ENCODE measurements around the gene POLR3C.

The POLR3C gene

DNA sequence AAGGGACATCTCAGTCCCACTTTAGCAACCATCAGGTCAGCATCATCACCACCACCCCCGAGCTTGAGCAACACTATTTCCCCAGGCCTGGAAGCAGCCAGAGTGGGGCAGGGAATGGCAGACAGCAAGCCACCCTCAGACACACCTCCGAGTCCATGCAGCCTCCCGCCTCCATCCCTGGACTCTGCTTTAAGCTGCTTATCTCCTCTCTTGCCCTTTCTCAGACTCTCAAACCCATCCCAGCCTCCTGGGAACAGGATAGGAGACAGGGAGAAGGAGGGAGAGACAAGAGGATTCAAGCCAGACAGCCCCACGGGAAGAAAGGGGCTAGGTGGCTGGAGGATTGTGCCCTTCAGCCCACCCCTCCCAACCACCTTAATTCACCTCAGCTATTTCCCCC is 33.2 kb downstream of the POLR3C start:
- TF ChIP-seq, protein P1, sequence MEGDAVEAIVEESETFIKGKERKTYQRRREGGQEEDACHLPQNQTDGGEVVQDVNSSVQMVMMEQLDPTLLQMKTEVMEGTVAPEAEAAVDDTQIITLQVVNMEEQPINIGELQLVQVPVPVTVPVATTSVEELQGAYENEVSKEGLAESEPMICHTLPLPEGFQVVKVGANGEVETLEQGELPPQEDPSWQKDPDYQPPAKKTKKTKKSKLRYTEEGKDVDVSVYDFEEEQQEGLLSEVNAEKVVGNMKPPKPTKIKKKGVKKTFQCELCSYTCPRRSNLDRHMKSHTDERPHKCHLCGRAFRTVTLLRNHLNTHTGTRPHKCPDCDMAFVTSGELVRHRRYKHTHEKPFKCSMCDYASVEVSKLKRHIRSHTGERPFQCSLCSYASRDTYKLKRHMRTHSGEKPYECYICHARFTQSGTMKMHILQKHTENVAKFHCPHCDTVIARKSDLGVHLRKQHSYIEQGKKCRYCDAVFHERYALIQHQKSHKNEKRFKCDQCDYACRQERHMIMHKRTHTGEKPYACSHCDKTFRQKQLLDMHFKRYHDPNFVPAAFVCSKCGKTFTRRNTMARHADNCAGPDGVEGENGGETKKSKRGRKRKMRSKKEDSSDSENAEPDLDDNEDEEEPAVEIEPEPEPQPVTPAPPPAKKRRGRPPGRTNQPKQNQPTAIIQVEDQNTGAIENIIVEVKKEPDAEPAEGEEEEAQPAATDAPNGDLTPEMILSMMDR (IDR thresholded peaks at IDR 0.05) = no peak

DNA sequence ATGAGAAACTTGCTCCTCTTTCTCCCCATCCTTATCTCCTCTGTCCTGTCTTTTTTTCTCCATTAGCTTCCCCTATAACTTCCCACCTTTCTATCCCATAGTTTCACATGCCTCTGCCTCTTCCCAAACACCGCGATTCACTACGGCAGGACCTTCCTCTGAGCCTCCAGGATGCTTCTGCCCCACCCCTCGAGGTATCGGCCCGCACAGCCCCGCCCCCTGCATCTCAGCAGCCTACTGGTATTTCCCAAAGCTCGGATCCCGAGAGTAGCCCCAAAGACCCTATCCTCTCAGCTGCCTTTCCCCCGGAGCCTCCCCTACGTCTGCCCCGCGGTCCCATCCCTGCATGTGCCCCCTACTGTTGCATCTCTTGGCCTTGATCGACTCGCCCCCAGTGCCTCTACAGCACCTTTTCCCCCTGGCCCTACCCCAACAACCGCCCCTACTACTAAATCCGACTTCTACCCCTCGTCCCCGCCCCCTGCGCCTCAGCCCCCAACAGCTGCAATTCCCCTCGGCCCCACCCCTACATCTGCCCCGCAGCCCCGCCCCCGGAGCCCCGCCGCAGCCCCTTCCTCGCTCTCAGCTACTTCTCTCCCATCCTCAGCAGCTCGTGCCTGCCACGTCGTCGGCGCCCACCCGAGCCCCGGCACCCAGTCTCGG is 34.4 kb downstream of the POLR3C start:
- TF ChIP-seq, protein P1 (IDR thresholded peaks at IDR 0.05) = no peak

DNA sequence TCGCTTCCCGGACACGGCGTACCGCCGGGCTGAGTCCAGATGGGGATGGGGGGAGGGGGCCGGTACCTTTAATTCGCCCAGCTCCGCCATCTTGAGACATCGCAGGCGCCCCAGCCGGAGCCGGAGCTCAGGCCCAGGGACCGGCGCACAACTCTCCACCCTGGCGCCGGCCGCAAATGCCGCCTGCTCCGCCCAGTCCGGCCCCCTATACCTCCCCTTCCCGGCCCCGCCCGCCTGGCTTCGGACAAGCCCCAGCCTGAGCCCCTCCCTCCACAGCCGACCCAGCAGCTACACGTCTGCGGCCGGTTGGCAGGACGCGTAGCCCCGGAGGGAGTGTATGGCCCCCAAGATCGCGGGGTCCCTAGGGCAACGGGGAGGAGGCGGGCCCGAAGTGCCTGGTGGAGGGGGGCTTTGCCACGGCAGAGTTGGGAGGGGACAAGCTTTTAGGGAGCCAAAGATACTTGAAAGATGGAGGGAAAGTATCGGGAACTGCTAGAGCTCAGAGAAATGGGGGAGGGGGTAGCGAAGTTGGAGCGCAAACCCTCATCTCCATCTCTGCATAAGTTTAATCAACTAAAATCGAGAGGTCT is 35.0 kb downstream of the POLR3C start, which contains the start of gene PIAS3:
PIAS3 (minus strand) TSS at position 181 of the 590 bp plus-strand sequence; CDS start at position 90, 91 bp downstream.
- TF ChIP-seq, protein P1 (IDR thresholded peaks at IDR 0.05) = no peak

DNA sequence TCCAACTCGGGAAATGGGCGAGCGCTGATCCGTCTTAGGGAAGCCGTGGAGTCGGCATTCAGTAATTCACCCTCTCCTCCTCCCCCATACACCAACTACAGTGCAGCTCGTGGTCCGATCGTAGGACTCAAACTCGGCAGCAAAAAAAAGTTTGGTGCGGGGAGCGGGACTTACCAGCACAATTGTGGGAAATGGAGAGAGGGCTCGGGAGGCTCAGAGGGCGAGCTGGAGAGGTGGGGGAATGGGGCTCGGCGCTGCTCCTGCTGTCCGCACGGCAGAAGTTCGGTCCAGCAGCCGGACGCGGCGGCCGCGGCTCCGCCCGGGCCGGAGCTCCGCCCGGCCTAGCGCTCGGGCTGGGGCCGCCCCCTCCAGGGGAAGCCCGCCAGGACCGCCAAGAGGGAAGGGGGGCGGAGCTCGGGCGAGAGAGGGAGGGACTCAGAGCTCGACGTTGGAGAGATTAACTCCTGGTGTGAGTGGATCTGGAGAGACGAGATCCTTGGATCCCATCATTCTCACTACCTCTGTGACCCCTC is 35.6 kb downstream of the POLR3C start:
- TF ChIP-seq, protein P1 (IDR thresholded peaks at IDR 0.05) = no peak

DNA sequence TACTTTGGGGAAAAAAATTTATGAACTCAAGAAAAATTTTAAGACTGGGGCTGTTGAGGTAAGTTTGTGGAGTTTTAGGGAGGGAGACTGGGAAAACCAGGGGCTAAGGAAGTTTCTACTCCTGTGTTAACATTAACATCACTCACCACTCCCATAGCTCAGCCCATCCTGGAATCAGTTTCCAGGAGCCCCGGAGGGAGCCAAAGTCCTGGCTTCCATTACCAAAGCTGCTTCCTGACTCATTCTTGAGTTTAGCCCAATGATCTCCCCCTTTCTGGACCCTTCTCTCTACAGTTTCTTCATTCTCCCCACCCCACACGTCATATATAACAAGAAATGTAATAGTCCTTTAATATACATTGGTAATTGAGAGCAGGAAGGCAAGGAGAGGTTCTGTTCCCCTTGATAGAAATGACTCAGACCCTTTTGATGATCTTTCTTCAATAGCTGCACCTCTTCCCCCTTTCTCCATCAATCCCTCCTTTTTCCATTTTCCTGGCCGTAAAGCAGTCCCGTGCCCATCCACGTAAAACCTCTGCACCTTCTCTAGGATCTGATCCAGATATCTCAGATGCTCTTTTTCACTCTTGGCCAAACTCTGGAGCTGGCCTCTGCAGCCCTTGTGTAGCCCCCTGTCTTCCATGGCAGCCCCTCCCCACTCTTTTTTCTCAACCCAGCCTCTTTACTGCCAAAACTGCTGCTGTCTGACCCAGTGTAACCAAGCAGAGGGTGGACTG is 39.5 kb downstream of the POLR3C start:
- TF ChIP-seq, protein P1 (IDR thresholded peaks at IDR 0.05) = no peak

DNA sequence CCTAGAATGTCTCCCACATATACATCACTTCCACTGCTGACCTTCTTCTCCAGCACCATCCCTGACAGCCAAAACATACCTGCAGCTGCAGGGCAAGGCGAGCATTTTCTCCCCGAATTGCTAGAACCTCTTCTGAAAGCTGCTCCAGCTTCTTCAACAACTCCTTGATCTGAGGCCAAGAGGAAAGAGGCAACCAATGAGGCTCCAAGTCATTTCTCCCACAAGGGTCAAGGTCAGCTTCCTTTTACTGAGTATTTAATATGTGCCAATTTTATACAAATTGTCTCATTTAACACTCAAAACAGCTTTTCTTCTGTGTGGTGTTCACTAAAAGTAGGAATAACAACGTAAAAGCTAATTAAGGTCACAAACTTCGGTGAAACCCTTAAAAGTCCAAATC is 44.2 kb downstream of the POLR3C start:
- TF ChIP-seq, protein P1 (IDR thresholded peaks at IDR 0.05) = no peak

DNA sequence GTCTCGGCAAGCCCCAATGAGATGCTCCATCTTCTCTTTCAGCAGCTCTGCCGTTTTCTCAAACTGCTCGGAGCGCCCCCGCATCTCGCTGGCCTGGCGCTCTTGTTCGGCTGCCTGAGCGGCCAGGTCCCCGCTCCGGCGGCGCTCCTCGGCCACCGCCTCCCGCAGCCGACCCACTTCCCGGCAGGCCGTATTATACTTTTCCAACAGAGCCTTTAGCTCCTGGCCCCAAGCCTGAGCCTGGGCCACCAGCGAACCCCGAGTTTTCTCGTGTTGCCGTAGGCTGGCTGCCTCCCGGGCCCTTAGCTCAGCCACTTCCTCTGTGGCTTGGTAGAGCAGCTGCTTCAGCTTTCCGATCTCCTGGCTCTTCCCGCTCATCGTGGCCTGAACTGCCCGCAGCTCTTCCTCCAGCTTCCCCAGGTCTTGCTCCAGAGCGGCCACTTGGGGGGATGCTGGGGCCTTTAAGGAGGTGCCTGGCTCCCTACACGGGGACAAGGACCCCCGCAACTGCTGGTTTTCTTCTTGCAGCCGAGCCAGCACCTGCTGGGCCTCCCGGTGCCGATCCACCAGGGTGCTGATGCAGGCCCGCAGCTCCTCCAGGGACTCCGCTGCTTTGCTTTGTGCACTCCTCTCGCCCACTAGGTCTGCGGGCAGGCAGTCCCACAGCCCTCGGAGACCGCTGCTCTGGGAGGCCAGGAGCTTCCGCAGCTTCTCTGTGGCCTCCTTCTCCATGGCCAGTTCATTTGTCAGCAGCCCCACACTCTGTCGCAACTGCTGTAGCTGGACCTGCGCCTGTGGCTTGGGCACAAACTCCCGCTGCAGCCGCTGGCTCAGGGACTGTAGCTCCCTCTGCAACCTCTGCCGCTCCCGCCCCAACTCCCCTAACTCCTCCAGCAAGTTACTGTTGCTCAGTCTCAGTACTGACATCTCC is 48.3 kb downstream of the POLR3C start:
- TF ChIP-seq, protein P1 (IDR thresholded peaks at IDR 0.05) = no peak
